NCI-H82 (cell line): ENCODE data around the gene ITFG1.
A peak's percentile ranks its signal among the peaks of the same experiment; 100 is the strongest.
"Not testable (repeated sequence)": the region's sequence is repeated elsewhere in the genome, so short reads cannot be mapped to it uniquely, and the experiment has no call there.

Experiments
- DNase-seq: peaks from one replicate; lab custom pipeline; 2025; lab: John Stamatoyannopoulos, UW

ITFG1 gene

DNA sequence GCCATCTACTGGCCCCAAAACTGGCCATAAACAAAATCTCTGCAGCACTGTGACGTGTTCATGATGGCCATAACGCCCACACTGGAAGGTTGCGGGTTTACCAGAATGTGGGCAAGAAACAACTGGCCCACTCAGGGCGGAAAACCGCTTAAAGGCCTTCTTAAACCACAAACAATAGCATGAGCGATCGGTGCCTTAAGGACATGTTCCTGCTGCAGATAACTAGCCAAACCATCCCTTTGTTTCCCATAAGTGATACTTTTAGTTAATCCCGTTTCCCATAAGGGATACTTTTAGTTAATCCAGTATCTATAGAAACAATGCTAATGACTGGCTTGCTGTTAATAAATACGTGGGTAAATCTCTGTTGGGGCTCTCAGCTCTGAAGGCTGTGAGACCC is 308.4 kb downstream of the ITFG1 start:
- DNase-seq = not testable (repeated sequence)

DNA sequence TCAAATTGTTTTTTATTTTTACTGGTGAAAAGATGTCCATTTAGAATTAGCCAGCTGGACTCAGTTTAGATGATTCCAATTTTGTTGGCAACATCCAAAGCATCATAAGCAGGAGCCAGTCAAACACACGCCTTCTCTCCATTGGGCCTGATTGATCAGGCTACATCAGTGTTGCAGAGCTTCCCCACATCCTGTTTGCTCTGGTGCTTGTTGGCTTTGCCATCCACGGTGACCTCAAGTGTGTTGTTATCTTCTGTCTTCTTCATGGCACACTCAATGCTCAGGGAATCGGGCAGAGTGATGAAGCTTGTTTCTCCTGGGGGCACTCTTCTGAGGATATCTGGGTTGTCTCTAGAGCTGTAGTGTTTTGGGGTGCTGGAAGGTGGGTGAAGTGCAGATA is 310.8 kb downstream of the ITFG1 start:
- DNase-seq = no peak

DNA sequence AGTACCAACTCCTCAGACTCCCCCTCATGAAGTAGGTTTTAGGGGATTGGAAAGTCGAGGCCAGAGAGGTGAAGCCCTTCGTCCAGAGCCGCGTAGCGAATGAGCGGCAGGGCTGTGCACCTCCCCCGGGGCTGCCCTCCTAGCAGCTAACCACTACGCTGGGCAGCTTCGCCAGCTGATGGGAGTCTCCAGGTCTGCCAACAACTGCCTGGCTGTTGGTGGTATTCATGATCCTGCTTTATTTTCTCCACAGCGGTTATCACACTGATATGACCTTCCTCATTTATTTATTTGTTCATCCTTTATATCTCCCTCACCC is 316.3 kb downstream of the ITFG1 start:
- DNase-seq = no peak

DNA sequence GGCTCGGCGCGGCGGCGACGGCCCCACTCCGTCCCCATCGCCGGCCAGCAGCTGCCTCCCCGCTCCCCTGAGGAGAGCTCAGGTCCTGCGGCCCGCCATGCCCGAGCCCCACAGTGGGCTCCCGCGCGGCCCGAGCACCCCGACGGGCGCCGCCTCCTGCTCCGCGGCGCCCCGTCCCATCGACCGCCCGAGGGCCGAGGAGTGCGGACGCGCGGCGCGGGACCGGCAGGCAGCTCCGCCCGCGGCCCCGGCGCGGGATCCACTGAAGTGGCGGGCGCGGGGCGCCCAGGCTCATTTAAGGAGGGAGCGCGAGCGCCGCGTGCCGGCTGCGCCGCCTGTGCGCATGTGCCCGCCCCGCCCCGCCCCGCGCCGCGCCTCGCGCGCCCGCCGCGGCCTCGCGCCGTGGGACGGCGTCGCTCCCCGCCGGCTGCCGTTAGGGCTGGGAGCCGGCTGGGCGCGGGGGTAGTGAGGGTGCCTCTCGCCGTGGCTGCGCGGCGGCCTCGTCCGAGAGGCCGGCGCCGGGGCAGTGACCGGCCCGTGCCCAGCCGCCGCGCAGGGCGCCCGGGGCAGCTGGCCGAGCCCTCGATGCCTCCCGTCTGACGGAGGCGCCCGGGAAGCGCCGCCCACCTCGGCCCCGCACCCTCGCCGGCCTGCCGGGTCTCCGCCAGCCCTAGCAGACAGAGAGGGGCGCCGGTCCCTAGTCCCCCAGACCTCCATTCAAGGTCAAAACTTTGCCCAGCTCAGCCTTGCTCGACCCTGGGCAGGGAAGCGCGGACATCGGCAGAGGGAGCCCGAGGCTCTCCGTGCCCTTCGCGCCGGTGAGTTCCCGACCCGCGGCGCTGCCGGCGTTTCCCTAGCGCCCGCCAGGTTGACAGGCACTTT is 316.9 kb downstream of the ITFG1 start, which contains the start of gene NETO2:
NETO2 (minus strand) TSS at position 269 of the 882 bp plus-strand sequence. CDS start 333 bp downstream, outside the sequence.
- peak; percentile 74 for DNase-seq

DNA sequence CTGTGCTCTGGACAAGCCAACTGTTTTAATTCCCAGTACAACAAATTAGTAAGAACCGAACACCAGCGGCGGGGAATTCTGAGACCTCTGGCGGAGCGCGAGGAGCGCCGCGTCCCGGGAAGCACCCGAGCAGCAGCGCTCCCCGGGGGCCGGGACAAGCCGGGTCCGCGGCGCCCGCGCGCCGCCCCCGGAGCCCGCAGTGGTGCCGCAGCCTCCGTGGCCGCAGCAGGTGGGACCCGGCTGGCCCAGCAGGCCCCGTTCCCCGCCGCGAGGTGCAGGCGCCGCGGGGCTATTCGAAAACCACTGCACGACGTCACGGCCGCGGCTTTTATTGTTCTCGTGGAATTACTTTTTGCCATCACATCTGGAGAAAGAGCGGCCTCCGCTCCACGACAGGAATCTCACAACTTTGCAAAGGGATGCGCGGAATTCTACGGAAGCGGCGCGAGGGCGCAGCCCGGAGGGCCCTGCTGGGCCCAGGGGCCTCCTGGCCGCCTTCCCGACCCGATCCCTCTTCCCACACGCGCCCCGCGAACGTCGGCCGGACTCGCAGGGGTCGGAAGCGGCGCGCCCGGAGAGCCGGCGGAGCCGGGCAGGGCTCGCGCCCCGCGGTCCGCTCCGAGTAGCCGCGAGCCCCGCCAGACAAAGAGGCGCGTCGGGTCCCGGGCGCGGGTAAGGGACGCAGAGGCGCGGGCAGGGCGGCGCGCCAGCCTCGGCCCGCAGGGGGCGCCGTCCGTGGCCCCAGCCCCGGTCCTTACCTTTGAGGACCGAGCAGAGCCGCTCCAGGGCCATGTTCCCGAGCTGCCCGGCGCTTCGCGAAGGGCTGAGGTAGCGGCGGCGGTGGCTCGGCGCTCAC is 317.8 kb downstream of the ITFG1 start:
- peak; percentile 81 for DNase-seq

DNA sequence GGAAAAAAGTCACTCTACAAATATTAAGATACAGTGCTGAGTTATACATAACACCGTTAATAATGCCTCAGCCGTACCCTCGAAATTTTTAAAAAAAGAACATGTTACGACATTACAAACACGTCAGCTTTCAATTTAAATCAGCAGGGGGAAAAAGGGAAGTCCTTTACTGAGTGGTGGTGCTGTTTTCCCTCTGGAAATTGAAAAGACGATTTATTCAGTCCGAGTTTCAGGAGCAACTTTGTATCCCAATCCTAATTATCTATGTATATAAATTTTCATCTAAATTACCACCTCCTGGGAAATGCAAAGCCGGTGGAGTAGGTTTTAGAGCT is 318.4 kb downstream of the ITFG1 start:
- DNase-seq = no peak

DNA sequence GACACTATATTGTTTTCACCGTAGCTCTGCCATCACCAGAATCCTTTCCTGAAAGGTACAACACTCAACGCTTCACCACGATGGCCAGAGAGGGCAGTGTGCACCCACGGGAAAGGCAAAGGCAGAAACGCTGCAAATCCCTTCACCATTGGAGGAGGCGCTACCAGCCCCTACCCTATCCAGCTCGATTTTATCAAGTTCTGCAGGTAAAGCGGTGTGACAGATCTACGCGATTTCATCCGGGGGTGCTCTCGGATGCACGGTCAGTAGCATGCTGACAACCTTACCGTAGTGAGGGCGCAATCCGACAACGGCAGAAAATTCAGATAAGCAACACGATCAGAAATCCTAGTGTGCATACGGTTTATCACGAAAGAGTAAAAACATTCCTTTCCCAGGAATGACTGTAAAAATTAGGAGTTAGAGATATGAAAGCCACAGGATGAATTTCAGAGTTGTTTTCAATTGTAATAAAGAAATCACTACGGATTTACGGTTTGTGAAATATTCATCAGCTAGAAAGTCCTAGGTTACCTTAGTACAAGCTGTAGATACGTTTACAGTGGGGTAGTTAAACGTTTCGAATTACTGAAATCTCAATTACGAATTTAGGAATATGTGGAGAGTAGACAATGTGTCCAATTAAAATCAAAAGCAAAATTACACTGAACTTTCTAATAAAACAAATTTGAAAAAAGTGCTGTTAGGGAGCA is 318.9 kb downstream of the ITFG1 start:
- DNase-seq = peak; percentile 94

DNA sequence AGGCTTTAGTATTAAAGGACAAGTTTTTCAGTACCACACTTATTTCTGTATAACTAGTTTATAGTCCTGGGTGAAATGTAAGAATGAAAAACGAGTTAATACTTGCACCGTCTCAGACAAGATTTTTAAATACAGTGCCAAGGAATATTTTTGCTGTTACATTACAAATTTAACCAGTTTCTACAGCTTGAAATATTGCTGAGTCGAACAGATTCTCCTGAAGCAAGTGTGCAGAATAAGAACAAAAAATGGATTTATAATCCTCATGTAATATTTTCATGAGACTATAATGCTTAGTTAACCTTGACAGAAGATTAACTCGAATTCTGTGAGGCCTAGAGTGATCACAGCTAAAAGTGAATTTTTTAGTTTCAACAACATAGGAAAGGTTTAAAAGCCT is 320.2 kb downstream of the ITFG1 start:
- no peak for DNase-seq

DNA sequence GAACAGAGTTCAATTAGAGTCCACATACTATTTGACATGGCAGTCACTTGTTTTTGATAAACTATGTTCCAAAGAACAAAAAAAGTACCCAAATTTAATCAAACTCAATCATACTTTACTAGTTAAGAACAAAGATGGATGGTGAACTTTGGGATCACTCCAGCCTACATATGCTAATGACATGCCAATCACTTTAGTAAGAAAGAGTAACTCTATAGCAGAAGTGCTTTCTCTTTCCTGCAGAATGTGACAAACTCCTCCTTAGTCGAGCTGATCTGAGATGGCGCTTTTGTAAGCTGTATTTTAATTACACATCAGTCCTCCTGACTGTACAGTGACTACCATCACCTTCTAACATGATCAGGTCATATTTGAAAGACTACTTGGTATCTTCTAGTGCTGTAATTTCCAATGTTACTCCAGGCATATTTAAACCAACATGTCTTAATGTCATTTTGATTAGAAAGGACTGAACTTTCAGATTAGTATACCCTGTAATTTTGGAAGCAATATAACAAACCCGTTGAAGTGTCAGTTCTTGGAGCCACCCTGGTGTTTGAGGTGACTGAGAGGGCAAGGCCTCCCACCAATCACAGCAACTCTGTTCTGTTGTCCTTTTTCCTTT is 321.2 kb downstream of the ITFG1 start:
- DNase-seq = no peak

DNA sequence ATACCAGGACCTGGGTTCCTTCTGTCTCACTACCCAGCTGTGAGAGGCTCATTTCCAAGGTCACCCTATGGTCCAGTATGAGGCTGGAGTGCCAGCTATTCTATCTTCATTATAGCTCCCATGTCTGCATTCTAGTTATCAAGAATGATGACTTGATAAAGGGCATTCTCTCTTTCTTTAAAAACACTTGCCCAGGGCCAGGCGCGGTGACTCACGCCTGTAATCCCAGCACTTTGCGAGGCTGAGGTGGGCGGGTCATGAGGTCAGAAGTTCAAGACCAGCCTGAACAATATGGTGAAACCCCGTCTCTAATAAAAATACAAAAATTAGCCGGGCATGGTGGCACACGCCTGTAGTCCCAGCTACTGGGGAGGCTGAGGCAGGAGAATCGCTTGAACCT is 322.9 kb downstream of the ITFG1 start:
- not testable (repeated sequence) for DNase-seq

DNA sequence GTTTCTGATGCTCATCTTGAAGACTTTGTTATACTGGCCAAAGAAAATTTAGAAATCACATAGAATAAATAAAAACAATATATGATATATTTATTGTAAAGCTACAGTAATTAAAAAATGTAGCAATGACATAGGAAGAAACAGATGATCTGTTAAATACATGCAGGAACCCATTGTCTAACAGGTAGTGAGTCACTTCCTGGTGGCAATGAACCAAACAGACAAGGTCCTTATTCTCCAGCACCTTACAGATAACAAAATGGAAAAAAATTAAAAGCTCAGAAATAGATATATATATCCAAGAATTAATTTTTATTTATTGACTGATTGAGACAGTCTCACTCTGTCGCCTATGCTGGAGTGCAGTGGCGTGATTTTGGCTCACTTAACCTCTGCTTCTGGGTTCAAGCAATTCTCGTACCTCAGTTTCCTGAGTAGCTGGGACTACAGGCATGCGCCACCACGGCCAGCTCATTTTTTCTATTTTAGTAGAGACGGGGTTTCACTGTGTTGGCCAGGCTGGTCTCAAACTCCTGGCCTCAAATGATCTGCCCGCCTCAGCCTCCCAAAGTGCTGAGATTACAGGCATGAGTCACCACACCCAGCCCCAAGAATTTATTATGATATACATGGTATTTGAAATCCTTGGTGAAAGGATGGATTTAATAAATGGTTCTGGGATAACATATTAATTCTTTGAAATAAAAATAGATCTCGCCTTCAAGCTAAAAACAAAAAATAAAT is 324.6 kb downstream of the ITFG1 start:
- no peak for DNase-seq

DNA sequence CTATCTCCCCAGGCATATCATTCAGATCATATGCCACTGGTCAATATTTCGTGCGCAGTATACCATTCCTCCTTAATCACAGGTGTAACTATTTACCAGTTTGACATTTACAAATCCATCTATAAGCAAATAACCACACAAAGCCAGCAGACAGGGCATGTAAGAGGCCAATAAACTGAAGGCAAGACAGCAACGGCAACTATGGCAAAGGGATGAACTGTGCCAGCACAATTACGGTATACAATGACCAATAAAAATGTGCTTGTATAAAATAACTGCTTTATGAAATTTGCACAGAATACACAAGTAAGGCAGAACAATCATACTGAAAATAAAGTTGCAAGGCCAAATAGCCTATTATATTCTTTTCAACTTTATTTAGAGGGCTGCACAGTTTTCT is 326.3 kb downstream of the ITFG1 start:
- no peak for DNase-seq

DNA sequence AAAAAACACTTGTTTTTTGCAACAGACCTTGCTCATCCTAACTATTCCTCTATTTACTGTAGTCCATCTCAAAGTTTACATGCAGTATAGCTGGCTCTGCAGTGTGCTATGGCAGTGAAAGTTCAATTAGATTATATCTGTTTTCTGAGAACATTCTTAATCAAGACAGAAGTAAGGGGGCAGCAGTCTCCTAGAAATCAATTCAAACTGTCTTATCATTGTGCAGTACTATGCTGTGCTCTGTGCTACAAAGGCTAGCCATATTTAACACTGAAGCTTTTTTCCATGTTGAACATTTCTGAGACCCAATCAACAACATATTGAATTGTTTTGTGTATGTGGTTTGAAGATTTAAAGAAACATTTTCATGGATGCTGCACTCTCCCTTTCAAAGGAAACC is 328.6 kb downstream of the ITFG1 start:
- no peak for DNase-seq

DNA sequence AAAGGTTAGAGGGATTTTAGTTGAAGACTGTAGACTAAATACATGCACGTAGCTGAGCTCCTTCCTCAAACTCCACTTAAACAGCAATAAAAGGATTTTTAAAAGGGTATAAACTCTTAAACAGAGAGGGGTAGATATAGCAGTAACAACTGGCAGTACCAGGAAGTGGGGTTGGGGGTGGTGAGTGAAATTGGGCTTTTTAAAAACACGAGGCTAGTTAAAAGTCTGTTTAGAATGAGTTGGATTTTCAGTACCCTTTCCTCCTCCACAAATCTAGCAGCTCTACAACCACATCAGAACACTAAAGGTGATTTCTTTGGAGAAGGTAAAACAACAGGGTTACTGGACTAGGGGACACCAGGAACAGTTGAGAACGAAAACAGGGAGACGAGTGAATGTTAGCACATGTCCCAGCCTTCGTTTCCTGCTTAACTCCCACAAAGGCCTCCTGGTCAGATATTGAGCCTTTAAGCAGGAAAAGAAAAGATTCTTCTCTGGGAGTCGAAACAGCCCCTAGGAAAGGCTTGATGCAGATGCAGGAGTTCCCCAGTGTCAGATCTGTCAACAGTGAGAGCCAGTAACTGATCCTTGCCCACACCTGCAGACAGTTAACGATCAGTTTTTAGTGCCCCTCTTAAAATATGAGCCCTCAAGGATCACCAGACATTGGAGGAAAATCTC is 331.0 kb downstream of the ITFG1 start:
- no peak for DNase-seq

DNA sequence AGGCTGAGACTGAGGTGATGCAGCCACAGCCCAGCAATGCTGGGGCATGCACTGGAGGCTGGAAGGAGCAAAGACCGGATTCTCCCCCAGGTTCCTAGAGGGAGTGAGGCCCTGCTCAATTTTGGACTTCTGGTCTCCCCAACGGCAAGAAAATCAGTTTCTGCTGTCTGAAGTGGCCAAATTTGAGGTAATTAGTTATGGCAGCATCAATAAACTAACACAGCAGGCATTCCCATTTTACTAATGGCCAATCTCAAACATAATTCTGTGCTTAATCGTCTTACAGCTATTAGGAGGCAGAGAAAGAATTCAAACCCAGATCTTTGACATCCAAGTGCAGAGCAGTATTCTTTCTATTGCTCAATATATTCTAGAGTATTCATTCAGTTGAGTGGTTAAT is 333.3 kb downstream of the ITFG1 start:
- DNase-seq = no peak

DNA sequence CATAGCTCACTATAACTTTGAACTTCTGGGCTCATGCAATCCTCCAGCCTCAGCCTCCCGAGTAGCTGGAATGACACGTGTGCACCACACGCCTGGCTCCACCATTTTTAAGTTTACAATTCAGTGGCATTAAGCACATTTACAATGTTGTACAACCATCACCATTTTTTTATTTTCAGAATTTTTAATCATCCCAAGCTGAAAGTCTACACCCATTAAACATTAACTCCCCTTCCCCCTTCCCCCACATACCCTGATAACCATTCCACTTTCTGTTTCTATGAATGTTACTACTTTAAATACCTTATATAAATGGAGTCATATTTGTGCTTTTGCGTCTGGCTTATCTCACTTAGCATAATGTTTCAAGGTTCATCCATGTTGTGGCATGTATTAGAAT is 335.1 kb downstream of the ITFG1 start:
- DNase-seq = no peak

DNA sequence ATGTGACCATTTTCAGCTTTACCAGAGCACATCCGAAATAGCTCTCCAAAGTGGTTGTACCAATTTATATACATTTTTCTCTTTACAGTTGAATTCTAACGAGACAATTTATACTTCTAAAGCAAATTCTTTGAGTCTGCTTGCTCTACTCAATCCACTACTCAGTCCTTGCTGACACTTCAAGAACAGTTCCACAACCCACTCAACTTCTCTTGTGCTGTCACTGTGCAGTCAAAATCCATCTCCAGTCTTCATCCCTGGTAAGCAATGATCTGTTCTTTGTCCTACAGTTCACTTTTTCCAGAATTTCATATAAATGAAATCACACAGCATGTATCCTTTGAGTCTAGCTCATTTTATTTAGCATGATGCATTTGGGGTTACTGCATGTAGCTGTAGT is 347.7 kb downstream of the ITFG1 start:
- DNase-seq = no peak

DNA sequence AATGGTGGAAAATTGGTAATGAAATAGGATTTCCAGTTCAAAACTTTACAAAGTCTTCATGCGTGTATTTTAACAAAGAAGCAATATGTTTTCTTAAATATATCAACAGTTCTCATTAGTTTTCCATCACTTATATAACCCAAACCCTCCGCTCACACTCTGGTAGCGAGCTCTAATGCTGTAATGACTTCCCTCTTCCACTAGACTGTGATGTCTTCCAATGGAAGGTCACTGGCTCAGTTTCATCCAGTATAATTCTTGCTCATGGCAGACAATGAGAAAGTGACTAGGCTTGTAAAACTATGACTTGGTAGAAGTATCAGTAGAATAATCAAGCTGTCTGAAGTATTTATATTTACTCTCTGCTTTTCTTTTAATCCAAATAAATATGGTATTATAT is 349.9 kb downstream of the ITFG1 start:
- DNase-seq = peak; percentile 18

DNA sequence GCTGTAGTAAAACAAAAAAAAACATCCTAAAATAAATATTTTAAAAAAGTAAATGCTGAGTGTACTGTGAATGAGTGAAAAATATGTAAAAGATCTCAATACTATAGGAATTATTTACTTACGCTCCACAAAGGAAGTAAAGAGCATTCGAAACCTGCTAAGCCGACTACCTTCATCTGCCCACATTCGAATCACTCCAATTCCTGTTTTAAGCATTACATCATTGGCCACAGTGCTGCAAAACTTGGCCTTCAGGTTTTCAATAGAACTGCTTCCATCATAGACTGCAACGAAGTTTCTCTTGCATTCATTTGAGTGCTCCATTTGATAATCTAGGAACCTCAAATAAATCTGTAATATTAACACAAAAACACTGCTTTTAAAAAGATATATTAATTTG is 351.5 kb downstream of the ITFG1 start:
- DNase-seq = no peak
